Tibial artery (tissue), 4 donors: ENCODE measurements around the gene ARHGAP45.

Source experiments
- DNase-seq, 2 donors: peaks; one replicate each; pipeline ENCODE4 v3.0.0-alpha.2; 2019
- H3K27ac ChIP-seq, 2 donors: fragments of 200-600 bp; sonication (generic) in 1 of 2; 1 replicate in 1 of 2; 2 replicates in 1 of 2; pipeline ENCODE4 v1.5.1; 2018 to 2019; ENCODE audit warnings: mild to moderate bottlenecking in 1 of 2
- H3K27me3 ChIP-seq, 2 donors: fragments of 200-600 bp; sonication (generic) in 1 of 2; one replicate each; pipeline versions ENCODE4 v1.5.1 to v1.6.0; 2016 to 2019
- H3K36me3 ChIP-seq, 3 donors: fragments of 200-600 bp; sonication (generic) in 2 of 3; one replicate each; pipeline ENCODE4 v1.5.1; 2016 to 2019; ENCODE audit warnings: mild to moderate bottlenecking in 2 of 3
- H3K4me1 ChIP-seq, 4 donors: fragments of 200-600 bp; sonication (generic) in 2 of 4; 1 replicate in 3 of 4; 2 replicates in 1 of 4; pipeline ENCODE4 v1.5.1; 2016 to 2019
- H3K4me3 ChIP-seq, 2 donors: fragments of 200-600 bp; sonication (generic) in 1 of 2; 1 replicate in 1 of 2; 2 replicates in 1 of 2; pipeline ENCODE4 v1.5.1; 2018 to 2019; ENCODE audit warnings: mild to moderate bottlenecking in 2 of 2
- H3K9me3 ChIP-seq, 3 donors: fragments of 200-600 bp; sonication (generic) in 1 of 3; one replicate each; pipeline ENCODE4 v1.5.1; 2016 to 2019
- CTCF ChIP-seq, 2 experiments: fragments of 200-600 bp in 1 of 2; fragments of 450-650 bp in 1 of 2; IDR thresholded peaks; one replicate each; pipeline ENCODE4 v1.5.1; 2017 to 2019; ENCODE audit warnings: antibody characterized with exemption in 2 of 2, mild to moderate bottlenecking in 1 of 2, moderate library complexity in 1 of 2
- intact Hi-C: fragments of 100-400 bp; cut with DNase I; formaldehyde crosslinking; loops from one replicate; pipeline ENCODE4 v1.15.0; 2023; ENCODE audit warnings: low total_unique reads

ARHGAP45 gene

GRCh38 chr19:1037621-1038064 is 29.3 kb upstream of the ARHGAP45 start:
- DNase-seq = no peak
- no peak for TF ChIP-seq CTCF (IDR thresholded peaks at IDR 0.05)
- no peak overlapping the region for H3K4me3 ChIP-seq
- H3K27me3 ChIP-seq = peaks cover 0 to 14% of the 10 kb centered on the region in 2 donors
- peak overlapping the region in 1 of 2 donors; percentile 10 for H3K27ac ChIP-seq
- peaks cover 0 to 50% (median 38%) of the 10 kb centered on the region in 4 donors for H3K4me1 ChIP-seq
- peaks cover 34 to 41% (median 35%) of the 10 kb centered on the region in 3 donors for H3K36me3 ChIP-seq
- no peaks in the 10 kb centered on the region for H3K9me3 ChIP-seq
- intact Hi-C loops = no loop called here

- H3K27me3 ChIP-seq = peaks cover 0 to 25% of the 10 kb centered on the region in 2 donors
- peak overlapping the region in 1 of 2 donors; percentile 59 for H3K27ac ChIP-seq
- peak overlapping the region; percentile 47 to 48 for H3K4me3 ChIP-seq
- peaks cover 25 to 32% (median 27%) of the 10 kb centered on the region in 3 donors for H3K36me3 ChIP-seq
- no peak for TF ChIP-seq CTCF (IDR thresholded peaks at IDR 0.05)
- no peak for DNase-seq
- no peaks in the 10 kb centered on the region for H3K9me3 ChIP-seq
- peaks cover 0 to 56% (median 40%) of the 10 kb centered on the region in 4 donors for H3K4me1 ChIP-seq
- intact Hi-C loops = no loop called here
Observed at GRCh38 chr19:1038978-1039645, 27.9 kb upstream of the ARHGAP45 start.

- intact Hi-C loops = loop anchor here (5.0 kb wide), 1 partner anchor 52 kb away; no protein-coding TSS in a partner anchor
- Histone ChIP-seq H3K9me3 (no peaks in the 10 kb centered on the region), H3K4me3 (peak within 1 kb of the TSS; percentile 47 to 48), H3K36me3 (peaks cover 25 to 32% (median 27%) of the 10 kb centered on the region in 3 donors), H3K27ac (peak within 1 kb of the TSS in 1 of 2 donors; percentile 62), H3K27me3 (peaks cover 0 to 27% of the 10 kb centered on the region in 2 donors), H3K4me1 (peaks cover 0 to 56% (median 40%) of the 10 kb centered on the region in 4 donors)
- DNase-seq = peak; percentile 95 to 98
- no peak for TF ChIP-seq CTCF (IDR thresholded peaks at IDR 0.05)
Observed at GRCh38 chr19:1039646-1040475, 27.1 kb upstream of the ARHGAP45 start, which contains the start of gene ABCA7. Gene ABCA7 (plus strand): TSS chr19:1040107. CDS start chr19:1041362, 1,255 bp downstream.

- peak overlapping the region; percentile 47 to 48 for H3K4me3 ChIP-seq
- H3K9me3 ChIP-seq = no peaks in the 10 kb centered on the region
- peaks cover 0 to 56% (median 40%) of the 10 kb centered on the region in 4 donors for H3K4me1 ChIP-seq
- peaks cover 19 to 24% (median 20%) of the 10 kb centered on the region in 3 donors for H3K36me3 ChIP-seq
- TF ChIP-seq CTCF (IDR thresholded peaks at IDR 0.05) = no peak
- intact Hi-C loops = loop anchor here (5.0 kb wide), 1 partner anchor 52 kb away; no protein-coding TSS in a partner anchor
- peak; percentile 79 to 90 for DNase-seq
- H3K27ac ChIP-seq = peak overlapping the region in 1 of 2 donors; percentile 62
- peaks cover 0 to 27% of the 10 kb centered on the region in 2 donors for H3K27me3 ChIP-seq
Observed at GRCh38 chr19:1040476-1041271, 26.3 kb upstream of the ARHGAP45 start.
